NAMALWA (cell line): ENCODE measurements around the gene SEMA4B.
"Not testable (repeated sequence)": the region's sequence is repeated elsewhere in the genome, so short reads cannot be mapped to it uniquely, and the experiment has no call there.

Source experiments
- DNase-seq: peaks from one replicate; pipeline ENCODE4 v3.0.0-alpha.2; 2015; ENCODE audit warnings: low spot score

Gene SEMA4B

GRCh38 chr15:90201130-90201943, at the start of gene SEMA4B:
SEMA4B (plus strand) TSS chr15:90201330; CDS start chr15:90201579, 249 bp downstream.
- peak; percentile 81 for DNase-seq

- no peak for DNase-seq
Measured at GRCh38 chr15:90151989-90152645, 49.0 kb upstream of the SEMA4B start.

- no peak for DNase-seq
Measured at GRCh38 chr15:90153658-90154057, 47.5 kb upstream of the SEMA4B start.

- DNase-seq: no peak
Measured at GRCh38 chr15:90154246-90154645, 46.9 kb upstream of the SEMA4B start.

- no peak for DNase-seq
Measured at GRCh38 chr15:90154861-90155626, 46.1 kb upstream of the SEMA4B start.

- DNase-seq: no peak
Measured at GRCh38 chr15:90159213-90159612, 41.9 kb upstream of the SEMA4B start.

- no peak for DNase-seq
Measured at GRCh38 chr15:90160781-90161727, 40.1 kb upstream of the SEMA4B start.

- no peak for DNase-seq
Measured at GRCh38 chr15:90161950-90162361, 39.2 kb upstream of the SEMA4B start.

- no peak for DNase-seq
Measured at GRCh38 chr15:90162956-90163355, 38.2 kb upstream of the SEMA4B start.

GRCh38 chr15:90164239-90164638, 36.9 kb upstream of the SEMA4B start:
- DNase-seq: not testable (repeated sequence)

- no peak for DNase-seq
Measured at GRCh38 chr15:90165157-90165556, 36.0 kb upstream of the SEMA4B start.

- peak; percentile 31 for DNase-seq
Measured at GRCh38 chr15:90165659-90166489, 35.3 kb upstream of the SEMA4B start.

- no peak for DNase-seq
Measured at GRCh38 chr15:90167121-90167520, 34.0 kb upstream of the SEMA4B start.

- DNase-seq: no peak
Measured at GRCh38 chr15:90171623-90172022, 29.5 kb upstream of the SEMA4B start.

- DNase-seq: no peak
Measured at GRCh38 chr15:90173372-90173771, 27.8 kb upstream of the SEMA4B start.

GRCh38 chr15:90174140-90174875, 26.8 kb upstream of the SEMA4B start:
- DNase-seq: no peak

GRCh38 chr15:90177012-90177411, 24.1 kb upstream of the SEMA4B start:
- DNase-seq: no peak

- DNase-seq: no peak
Measured at GRCh38 chr15:90178468-90179435, 22.4 kb upstream of the SEMA4B start.

- no peak for DNase-seq
Measured at GRCh38 chr15:90181776-90182175, 19.4 kb upstream of the SEMA4B start.
